GM03348 (cell line): ENCODE results near the gene GPD1.
"Not testable (repeated sequence)": the region's sequence is repeated elsewhere in the genome, so short reads cannot be mapped to it uniquely, and the experiment has no call there.

Experiments used
- DNase-seq: peaks from one replicate; pipeline ENCODE4 v3.0.0; 2012; ENCODE audit warnings: low spot score

GPD1 gene

GRCh38 chr12:50123203-50123602, 19.4 kb downstream of the GPD1 start:
- no peak for DNase-seq

DNA sequence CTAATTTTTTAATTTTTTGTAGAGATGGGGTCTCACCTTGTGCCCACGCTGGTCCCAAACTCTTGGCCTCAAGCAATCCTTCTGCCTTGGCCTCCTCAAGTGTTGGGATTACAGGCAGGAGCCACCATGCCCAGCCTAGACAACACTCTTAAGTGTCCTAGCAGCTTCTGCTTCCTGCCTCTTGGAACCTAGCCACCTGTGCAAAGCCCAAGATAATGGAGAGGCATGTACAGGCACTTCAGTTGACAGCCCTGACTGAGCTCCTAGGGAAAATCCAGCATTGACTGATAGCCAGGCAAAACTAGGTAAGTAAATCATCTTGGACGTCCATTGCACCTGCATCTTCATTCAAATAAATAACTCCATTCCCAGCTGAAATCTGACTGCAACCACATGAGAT, 23.7 kb downstream of the GPD1 start:
- no peak for DNase-seq

DNA sequence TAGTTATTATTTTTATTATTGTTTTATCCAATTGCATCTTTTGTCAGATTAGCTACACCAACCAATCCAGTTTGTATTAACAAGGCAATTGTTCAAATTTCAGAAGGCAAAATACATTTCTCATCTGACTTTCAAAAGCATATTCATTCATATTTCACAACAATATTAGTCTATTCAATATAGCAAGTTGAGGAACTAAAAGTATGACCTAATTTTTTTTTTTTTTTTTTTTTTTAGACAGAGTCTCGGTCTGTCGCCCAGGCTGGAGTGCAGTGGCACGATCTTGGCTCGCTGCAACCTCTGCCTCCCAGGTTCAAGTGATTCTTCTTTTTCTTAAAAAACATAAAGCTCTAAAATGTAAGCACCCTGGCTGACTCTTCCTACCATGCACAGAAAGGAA, 25.5 kb downstream of the GPD1 start:
- no peak for DNase-seq

DNA sequence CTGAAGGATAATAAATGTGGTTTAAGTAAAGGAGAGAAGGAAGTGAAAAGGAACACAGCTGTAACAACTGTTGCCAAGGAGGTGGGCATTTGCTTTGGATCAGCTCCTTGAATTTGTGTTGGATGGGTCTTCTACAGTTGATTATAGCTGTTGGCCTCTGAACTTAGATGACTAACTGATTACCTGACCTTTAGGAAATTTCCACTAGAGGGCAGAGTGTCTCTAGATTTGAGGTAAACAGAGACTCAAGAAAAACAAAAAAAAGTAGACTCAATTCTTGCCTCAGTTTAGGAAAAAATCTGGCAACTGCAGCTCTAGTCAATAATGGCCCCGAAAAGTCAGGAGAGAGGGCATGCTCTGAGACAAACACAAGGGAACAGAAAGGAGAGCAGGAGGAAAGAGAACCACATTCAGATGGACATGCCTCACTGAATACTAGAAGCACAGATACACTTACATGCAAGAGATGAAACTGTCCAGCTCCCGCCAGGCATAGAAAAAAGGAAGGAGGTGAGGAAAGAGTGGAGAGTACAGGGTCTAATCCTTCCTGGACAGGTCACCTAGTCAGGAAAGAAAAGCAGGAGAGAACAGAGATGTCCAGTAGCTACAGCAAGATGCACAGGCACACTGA, 28.8 kb downstream of the GPD1 start:
- peak; percentile 56 for DNase-seq

GRCh38 chr12:50142993-50143392, 39.2 kb downstream of the GPD1 start:
- no peak for DNase-seq

- DNase-seq = no peak
Measured at GRCh38 chr12:50145439-50145838, 41.6 kb downstream of the GPD1 start.

DNA sequence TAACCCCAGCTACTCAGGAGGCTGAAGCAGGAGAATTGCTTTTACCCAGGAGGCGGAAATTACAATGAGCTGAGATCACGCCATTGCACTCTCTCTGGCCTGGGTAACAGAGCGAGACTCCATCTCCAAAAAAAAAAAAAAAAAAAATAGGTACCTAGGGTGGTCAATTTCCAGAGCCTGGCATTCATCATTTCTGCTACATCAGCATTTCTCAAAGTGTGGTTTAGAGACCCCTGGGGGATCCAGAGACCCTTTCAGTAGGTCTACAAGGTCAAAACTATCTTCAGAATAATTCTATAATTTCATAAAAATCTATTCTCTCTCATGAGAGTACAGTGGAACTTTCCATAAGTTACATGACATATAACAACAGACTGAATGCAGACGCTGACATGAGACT, 43.5 kb downstream of the GPD1 start:
- DNase-seq = no peak

GRCh38 chr12:50148011-50148410, 44.2 kb downstream of the GPD1 start:
- not testable (repeated sequence) for DNase-seq

- no peak for DNase-seq
Measured at GRCh38 chr12:50149311-50149710, 45.5 kb downstream of the GPD1 start.

- no peak for DNase-seq
Measured at GRCh38 chr12:50151047-50151687, 47.4 kb downstream of the GPD1 start.

DNA sequence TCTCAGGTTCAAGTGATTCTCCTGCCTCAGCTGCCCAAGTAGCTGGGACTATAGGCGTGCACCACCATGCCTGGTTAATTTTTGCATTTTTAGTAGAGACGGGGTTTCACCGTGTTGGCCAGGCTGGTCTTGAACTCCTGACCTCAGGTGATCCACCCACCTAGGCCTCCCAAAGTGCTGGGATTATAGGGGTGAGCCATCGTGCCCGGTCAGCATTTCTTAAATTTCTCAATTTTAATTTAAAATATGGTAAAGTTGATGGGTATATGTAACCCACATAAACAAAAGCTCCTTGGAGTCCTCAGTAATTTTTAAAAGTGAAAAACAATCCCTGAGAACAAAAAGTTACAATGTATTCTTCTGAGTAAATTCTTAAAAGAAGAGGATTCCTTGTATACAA, 51.1 kb downstream of the GPD1 start:
- DNase-seq = not testable (repeated sequence)

DNA sequence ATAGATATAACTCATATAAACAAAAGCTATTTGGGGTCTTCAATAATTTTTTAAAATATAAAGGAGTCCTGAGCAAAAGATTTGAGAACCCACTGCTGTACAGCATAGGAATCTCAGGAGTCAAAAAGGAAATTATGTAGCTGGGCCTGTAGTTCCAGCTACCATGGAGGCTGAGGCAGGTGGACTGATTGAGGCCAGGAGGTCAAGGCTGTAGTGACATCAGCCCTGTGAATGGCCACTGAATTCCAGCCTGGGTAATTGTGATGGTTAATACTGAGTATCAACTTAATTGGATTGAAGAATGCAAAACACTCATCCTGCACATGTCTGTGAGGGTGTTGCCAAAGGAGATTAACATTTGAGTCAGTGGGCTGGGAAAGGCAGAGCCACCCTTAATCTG, 52.8 kb downstream of the GPD1 start:
- DNase-seq = no peak

GRCh38 chr12:50157259-50157658, 53.5 kb downstream of the GPD1 start:
- no peak for DNase-seq

- no peak for DNase-seq
Measured at GRCh38 chr12:50160643-50161042, 56.8 kb downstream of the GPD1 start.
